Sciatic nerve (tissue), 1 donor: Measurements from ENCODE around the gene CABYR. TPM values are rescaled to one million over a fixed set of nuclear protein-coding genes. Genes with fewer than 3 reads are reported as not detected.

Experiments used
- total RNA-seq: library from RNA; stranded (reverse); fragmentation: NEBNext Ultra II Directional; extraction: Animal tissue kit (Norgen Biotek cat#: 25700); gene quantifications from one replicate; pipeline ENCODE4 v1.2.1, GENCODE V29; 2021
- donor health status: DM: no; HTN: no; CAD: no.

Gene CABYR
- total RNA-seq, 1 donor from 2014 or later, result 1.5 TPM

Other genes with a start within 250 kb of the CABYR start
- gene TTC39C, start 124.3 kb upstream of the CABYR start, total RNA-seq, result 20.6 TPM